ENCODE results near the gene PTPN1.

The PTPN1 gene

DNA sequence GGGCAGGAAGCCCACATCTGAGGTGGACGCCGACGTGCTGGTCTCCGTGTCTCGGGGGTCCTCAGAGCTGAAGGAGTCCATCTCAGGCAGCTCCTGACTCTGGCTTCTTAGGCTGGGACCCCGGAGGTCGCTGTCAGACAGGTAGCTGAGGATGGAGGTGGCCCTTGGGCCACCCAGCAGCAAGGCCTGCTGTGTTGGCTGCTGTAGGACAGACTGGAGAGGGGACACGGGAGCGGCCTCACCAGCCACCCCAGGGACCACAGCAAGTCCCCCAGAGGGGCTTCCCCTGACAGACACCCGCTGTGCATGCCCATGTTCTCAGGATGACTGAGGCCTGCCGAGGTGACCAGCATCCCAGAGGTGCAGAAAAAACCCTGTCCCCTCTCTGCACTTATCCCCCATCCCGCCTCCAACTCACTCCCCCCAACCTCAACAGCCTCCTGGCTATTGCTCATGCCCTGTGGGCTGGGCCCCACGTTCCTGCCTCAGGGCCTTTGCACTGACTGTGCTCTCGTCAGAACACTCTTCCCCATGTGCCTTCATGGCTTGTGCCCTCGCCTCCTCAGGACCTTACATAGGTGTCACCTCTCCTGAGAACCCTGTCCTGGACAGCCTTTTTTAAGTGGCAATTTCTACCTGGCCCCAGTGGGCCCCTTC is 92.4 kb downstream of the PTPN1 start:
- TF ChIP-seq, protein P1, sequence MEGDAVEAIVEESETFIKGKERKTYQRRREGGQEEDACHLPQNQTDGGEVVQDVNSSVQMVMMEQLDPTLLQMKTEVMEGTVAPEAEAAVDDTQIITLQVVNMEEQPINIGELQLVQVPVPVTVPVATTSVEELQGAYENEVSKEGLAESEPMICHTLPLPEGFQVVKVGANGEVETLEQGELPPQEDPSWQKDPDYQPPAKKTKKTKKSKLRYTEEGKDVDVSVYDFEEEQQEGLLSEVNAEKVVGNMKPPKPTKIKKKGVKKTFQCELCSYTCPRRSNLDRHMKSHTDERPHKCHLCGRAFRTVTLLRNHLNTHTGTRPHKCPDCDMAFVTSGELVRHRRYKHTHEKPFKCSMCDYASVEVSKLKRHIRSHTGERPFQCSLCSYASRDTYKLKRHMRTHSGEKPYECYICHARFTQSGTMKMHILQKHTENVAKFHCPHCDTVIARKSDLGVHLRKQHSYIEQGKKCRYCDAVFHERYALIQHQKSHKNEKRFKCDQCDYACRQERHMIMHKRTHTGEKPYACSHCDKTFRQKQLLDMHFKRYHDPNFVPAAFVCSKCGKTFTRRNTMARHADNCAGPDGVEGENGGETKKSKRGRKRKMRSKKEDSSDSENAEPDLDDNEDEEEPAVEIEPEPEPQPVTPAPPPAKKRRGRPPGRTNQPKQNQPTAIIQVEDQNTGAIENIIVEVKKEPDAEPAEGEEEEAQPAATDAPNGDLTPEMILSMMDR (IDR thresholded peaks at IDR 0.05; ENCODE audit: low read depth, low read length, missing control alignments), result no peak
- in situ Hi-C loops (cut with HindIII; ENCODE audit: low sequenced_read_pairs), result no loop called here
- no peak for DNase-seq (ENCODE audit: low read depth)
- no peak overlapping the region for H3K4me3 ChIP-seq (ENCODE audit: low read depth, low read length)

DNA sequence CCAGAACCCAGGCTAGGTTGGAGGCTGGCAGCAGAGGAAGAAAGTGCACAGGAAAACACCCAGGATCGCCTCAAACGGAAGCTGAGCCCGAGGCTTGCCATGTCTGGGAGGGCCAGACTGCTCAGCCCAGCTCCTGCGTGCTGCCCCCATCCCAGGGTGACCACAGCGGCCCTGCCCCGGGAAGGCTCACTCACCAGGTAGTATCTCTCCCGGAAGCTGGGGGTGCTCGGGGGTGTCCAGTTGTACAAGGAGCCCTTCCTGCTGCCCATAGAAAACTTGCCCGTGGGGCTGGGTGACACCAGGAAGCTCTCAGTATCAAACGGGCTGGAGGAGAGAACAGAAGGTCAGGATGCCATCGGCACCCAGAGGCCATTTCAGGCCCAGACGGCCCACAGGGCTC is 94.3 kb downstream of the PTPN1 start:
- no peak overlapping the region for H3K4me3 ChIP-seq (ENCODE audit: low read depth, low read length)
- TF ChIP-seq, protein P1 (IDR thresholded peaks at IDR 0.05; ENCODE audit: low read depth, low read length, missing control alignments), result no peak
- DNase-seq (ENCODE audit: low read depth), result no peak
- in situ Hi-C loops (cut with HindIII; ENCODE audit: low sequenced_read_pairs), result no loop called here

DNA sequence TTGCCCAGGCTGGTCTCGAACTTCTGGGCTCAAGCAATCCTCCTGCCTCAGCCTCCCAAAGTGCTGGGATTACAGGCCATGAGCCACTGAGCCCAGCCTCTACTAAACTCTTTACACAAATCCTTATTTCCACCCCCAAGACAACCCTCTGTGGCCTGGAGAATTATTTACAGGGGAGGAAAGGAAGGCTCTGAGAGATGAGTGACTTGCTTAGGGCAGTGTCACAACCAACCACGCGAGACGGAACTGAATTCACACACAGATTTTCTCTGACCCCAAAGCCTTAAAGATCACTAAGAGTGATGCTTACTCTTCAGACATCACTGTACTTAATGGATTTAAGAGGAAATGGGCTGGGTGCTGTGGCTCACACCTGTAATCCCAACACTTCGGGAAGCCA is 95.0 kb downstream of the PTPN1 start:
- no peak for DNase-seq (ENCODE audit: low read depth)
- in situ Hi-C loops (cut with HindIII; ENCODE audit: low sequenced_read_pairs), result no loop called here
- H3K4me3 ChIP-seq (ENCODE audit: low read depth, low read length), result no peak overlapping the region
- TF ChIP-seq, protein P1 (IDR thresholded peaks at IDR 0.05; ENCODE audit: low read depth, low read length, missing control alignments), result no peak

DNA sequence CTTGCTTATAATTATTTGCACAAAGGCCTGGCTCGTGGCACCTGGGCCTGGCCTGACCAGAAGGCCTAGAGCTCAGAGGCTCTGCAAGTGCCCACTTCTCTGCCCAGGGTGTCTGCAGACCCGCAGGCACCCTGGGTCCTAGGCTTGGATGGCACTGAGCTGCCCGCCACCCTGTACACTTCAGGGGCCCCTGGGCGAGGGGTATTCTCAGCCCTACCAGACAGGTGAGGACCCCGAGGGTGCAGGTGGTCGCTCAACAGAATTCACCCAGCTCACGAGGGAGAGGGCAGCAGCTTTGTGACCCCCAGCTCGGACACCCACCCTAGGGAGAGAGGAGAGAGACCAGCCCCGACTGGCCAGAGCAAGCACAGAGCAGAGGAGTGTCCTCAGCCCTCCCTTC is 97.3 kb downstream of the PTPN1 start:
- TF ChIP-seq, protein P1 (IDR thresholded peaks at IDR 0.05; ENCODE audit: low read depth, low read length, missing control alignments), result no peak
- H3K4me3 ChIP-seq (ENCODE audit: low read depth, low read length), result no peak overlapping the region
- in situ Hi-C loops (cut with HindIII; ENCODE audit: low sequenced_read_pairs), result no loop called here
- DNase-seq (ENCODE audit: low read depth), result no peak

DNA sequence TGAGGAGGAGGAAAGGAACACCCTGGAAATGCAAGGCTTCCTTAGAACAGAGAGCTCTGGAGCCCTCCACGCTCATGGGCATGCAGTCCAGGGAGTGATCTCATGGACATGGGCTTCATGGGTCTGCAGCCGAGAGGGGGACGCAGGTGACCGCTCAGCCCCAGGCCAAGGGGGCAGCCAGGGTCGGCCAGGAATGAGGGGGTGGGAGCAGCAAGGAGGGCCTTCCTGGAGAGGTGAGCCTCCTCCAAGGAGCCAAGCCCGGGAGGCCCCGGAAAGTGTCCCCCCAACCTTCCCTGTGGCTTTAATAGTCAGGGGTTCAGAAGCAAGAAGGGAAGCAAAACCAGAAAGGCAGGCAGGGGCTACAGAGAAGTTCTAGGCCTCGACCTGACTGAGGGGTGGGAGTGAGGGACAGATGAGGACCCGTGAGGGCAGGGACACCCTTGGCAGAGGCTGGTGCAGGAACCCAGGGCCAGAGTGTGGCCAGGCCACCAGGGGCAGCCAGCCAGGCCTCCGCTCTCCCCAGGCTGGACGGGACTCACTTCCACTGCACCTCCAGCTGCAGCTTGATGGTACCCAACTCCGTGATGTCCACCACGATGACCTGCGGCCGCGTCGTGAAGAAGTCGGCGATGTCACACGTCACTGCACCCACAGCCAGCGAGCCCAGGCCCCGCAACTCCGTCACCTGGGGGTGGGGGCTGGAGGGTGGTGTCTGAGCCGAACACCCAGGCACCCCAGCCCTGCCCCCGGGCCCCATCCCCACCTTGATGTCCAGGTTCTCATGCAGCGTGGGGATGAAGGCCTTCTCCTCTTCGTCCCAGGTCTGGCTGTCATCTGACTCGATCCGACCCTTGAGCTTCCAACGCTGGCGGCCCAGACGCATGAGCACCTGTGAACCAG is 97.9 kb downstream of the PTPN1 start:
- TF ChIP-seq, protein P1 (IDR thresholded peaks at IDR 0.05; ENCODE audit: low read depth, low read length, missing control alignments), result no peak
- no peak for DNase-seq (ENCODE audit: low read depth)
- H3K4me3 ChIP-seq (ENCODE audit: low read depth, low read length), result no peak overlapping the region
- in situ Hi-C loops (cut with HindIII; ENCODE audit: low sequenced_read_pairs), result no loop called here

DNA sequence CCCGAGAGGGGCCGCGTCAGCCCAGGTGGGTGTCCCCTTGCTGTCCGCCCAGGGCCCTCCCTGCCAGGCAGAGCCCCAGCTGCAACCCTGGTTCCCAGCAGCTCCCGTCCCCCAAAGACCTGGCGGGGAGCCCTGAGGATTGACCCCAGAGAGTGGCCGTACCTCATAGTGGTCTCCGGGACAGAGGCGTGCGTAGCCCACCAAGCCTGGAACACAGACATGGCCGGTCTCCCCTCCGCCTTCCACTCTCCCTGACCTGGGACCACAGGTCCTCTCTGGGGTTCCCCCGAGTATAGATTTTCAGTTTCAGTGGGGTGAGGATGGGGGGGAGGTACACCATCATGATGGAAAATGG is 98.5 kb downstream of the PTPN1 start:
- in situ Hi-C loops (cut with HindIII; ENCODE audit: low sequenced_read_pairs), result no loop called here
- TF ChIP-seq, protein P1 (IDR thresholded peaks at IDR 0.05; ENCODE audit: low read depth, low read length, missing control alignments), result no peak
- H3K4me3 ChIP-seq (ENCODE audit: low read depth, low read length), result no peak overlapping the region
- DNase-seq (ENCODE audit: low read depth), result no peak

Data from astrocyte of the cerebellum (primary cell).